Nephron (organoid): ENCODE data around the gene ANKRD44.

Experiments
- H3K27ac Mint-ChIP-seq, 3 experiments: 2 replicates each; pipeline ENCODE4 v1.8.0; 2020; ENCODE audit warnings: mixed read lengths in 3 of 3, mild to moderate bottlenecking in 2 of 3, moderate library complexity in 1 of 3
- H3K27me3 Mint-ChIP-seq: 2 replicates; pipeline ENCODE4 v1.8.0; 2021; ENCODE audit warnings: low read depth, mild to moderate bottlenecking, moderate library complexity, mixed read lengths
- H3K36me3 Mint-ChIP-seq: 2 replicates; pipeline ENCODE4 v1.8.0; 2020; ENCODE audit warnings: low read depth, mixed read lengths
- H3K4me1 Mint-ChIP-seq: 2 replicates; pipeline ENCODE4 v1.8.0; 2020; ENCODE audit warnings: mixed read lengths
- H3K4me3 Mint-ChIP-seq, 3 experiments: 2 replicates each; pipeline ENCODE4 v1.8.0; 2020; ENCODE audit warnings: mild to moderate bottlenecking in 3 of 3, mixed read lengths in 3 of 3, moderate library complexity in 2 of 3
- H3K9me3 Mint-ChIP-seq: 2 replicates; pipeline ENCODE4 v1.8.0; 2020; ENCODE audit warnings: mixed read lengths
- TF ChIP-seq, protein P1 (sequence below), 3 experiments: fragments of 200-600 bp; sonication (generic); IDR thresholded peaks; one replicate each; pipeline ENCODE4 v1.5.0; 2021; ENCODE audit warnings: antibody characterized with exemption in 3 of 3; ENCODE audit not compliant: unreplicated experiment in 3 of 3

ANKRD44 gene

DNA sequence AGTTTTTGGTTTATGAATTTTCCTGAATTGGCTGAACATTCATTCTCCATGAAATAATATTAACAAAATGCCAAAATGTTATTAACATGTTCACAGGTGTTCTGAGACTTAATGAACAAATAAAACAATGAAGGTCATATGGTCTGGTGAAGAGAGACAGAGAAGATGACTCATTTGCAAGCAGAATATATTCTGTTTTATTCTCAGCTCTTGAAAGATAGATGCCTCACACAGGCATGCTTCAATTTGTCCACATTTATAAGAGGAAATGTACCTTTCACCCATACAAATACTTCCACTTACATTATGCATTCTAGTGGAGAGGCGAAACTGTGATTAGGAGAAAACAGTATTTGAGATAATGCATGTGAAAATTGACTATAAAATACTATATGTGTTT lies 308.7 kb downstream of the ANKRD44 start:
- TF ChIP-seq, protein P1, sequence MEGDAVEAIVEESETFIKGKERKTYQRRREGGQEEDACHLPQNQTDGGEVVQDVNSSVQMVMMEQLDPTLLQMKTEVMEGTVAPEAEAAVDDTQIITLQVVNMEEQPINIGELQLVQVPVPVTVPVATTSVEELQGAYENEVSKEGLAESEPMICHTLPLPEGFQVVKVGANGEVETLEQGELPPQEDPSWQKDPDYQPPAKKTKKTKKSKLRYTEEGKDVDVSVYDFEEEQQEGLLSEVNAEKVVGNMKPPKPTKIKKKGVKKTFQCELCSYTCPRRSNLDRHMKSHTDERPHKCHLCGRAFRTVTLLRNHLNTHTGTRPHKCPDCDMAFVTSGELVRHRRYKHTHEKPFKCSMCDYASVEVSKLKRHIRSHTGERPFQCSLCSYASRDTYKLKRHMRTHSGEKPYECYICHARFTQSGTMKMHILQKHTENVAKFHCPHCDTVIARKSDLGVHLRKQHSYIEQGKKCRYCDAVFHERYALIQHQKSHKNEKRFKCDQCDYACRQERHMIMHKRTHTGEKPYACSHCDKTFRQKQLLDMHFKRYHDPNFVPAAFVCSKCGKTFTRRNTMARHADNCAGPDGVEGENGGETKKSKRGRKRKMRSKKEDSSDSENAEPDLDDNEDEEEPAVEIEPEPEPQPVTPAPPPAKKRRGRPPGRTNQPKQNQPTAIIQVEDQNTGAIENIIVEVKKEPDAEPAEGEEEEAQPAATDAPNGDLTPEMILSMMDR (IDR thresholded peaks at IDR 0.05; ENCODE audit: unreplicated experiment in 3 of 3): no peak

DNA sequence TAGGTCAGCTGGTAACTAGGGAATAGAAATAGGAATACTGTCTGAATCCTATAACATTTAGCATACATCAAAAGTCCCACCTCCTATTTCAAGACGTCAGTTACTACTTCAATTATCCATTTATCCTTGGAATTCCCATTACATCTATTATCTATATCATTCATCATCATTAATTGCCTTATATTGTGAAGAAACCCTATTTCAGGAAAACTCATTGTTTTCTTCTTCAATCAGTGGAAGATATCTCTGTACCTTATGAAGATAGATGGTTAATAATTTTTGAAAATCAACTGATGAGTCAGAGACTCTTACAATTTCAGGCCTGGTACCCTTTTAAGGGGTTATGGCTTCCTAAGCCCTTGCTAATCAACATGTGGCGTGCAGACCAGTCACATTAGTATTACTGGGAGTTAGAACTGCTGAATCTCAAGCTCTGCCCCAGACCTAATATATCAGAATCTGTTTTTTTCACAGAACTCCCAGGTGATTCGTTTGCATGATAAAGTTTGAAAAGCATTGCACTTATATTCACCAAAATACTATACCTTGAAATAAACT lies 314.7 kb downstream of the ANKRD44 start:
- no peaks in the 10 kb centered on the region for H3K4me1 Mint-ChIP-seq
- H3K4me3 Mint-ChIP-seq: no peak overlapping the region
- peaks cover 3% of the 10 kb centered on the region for H3K36me3 Mint-ChIP-seq
- no peak overlapping the region for H3K27ac Mint-ChIP-seq
- H3K9me3 Mint-ChIP-seq: no peaks in the 10 kb centered on the region
- peaks cover 5% of the 10 kb centered on the region for H3K27me3 Mint-ChIP-seq
- TF ChIP-seq, protein P1 (IDR thresholded peaks at IDR 0.05; ENCODE audit: unreplicated experiment in 3 of 3): no peak

More for the DNA sequence above, 308.7 kb downstream of the ANKRD44 start:
- Mint-ChIP-seq H3K4me3 (no peak overlapping the region), H3K9me3 (no peaks in the 10 kb centered on the region), H3K4me1 (no peaks in the 10 kb centered on the region), H3K36me3 (no peaks in the 10 kb centered on the region), H3K27me3 (no peaks in the 10 kb centered on the region), H3K27ac (no peak overlapping the region)

DNA sequence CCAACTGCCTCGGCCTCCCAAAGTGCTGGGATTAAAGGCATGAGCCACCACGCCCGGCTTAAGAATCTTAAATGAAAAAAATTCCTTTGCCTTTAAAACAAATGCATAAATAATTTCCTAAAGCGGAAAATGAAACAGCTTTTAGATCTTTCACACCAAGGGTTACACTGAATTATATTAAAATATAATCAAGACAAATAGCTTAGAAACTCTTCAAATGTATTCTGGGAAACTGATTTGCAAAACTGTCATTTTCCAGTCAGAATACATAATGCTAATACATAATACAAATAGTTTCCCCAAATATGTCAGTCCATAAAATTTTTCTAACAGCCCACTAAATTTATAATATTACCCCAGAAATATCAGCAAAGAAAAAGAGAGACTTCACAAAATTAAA lies 315.8 kb downstream of the ANKRD44 start:
- TF ChIP-seq, protein P1 (IDR thresholded peaks at IDR 0.05; ENCODE audit: unreplicated experiment in 3 of 3): no peak
- Mint-ChIP-seq H3K4me3 (no peak overlapping the region), H3K27me3 (peaks cover 5% of the 10 kb centered on the region), H3K9me3 (no peaks in the 10 kb centered on the region), H3K36me3 (peaks cover 3% of the 10 kb centered on the region), H3K4me1 (no peaks in the 10 kb centered on the region), H3K27ac (no peak overlapping the region)

DNA sequence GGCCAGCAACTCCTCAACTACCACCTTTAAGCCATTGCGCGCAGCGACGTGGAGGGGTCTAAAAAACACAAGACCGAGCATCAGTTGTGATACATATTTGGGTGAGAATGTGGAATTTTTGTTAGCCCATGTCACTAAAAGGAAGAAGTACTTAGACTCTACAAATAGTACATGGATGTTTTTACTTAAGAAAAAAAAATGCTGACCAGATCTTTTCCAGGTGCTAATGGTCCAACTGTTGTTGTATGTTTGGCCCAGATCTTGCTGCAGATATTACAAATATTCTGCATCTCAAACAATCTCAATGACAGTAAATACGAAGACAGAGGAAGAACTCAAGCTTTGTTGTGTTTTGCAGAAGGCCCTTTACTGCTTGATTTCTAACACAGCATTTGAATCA lies 317.0 kb downstream of the ANKRD44 start:
- Mint-ChIP-seq H3K27me3 (peaks cover 5% of the 10 kb centered on the region), H3K9me3 (no peaks in the 10 kb centered on the region), H3K4me3 (no peak overlapping the region), H3K36me3 (peaks cover 3% of the 10 kb centered on the region), H3K27ac (no peak overlapping the region), H3K4me1 (peaks cover 8% of the 10 kb centered on the region)
- TF ChIP-seq, protein P1 (IDR thresholded peaks at IDR 0.05; ENCODE audit: unreplicated experiment in 3 of 3): no peak

DNA sequence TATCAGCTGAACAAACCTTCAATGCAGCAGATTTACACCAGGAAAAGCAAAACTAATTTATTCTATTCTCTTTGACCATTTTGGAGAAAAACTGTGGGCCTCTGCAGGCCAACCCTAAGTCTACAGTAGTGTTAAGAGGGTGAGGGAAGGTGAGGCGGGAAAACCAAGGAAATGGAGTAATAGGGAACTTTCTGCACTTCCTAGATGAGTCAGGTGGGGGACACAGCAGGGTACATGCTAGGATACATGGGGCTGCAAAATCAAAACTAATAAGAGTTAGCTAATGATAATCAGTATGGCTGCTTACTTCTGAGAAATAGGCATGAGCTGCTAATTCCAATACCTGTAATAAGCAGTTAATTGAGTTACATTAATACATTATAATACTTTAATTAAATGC lies 318.1 kb downstream of the ANKRD44 start:
- Mint-ChIP-seq H3K27me3 (peaks cover 5% of the 10 kb centered on the region), H3K9me3 (no peaks in the 10 kb centered on the region), H3K4me1 (peaks cover 19% of the 10 kb centered on the region), H3K4me3 (no peak overlapping the region), H3K36me3 (peaks cover 3% of the 10 kb centered on the region), H3K27ac (no peak overlapping the region)
- TF ChIP-seq, protein P1 (IDR thresholded peaks at IDR 0.05; ENCODE audit: unreplicated experiment in 3 of 3): no peak

DNA sequence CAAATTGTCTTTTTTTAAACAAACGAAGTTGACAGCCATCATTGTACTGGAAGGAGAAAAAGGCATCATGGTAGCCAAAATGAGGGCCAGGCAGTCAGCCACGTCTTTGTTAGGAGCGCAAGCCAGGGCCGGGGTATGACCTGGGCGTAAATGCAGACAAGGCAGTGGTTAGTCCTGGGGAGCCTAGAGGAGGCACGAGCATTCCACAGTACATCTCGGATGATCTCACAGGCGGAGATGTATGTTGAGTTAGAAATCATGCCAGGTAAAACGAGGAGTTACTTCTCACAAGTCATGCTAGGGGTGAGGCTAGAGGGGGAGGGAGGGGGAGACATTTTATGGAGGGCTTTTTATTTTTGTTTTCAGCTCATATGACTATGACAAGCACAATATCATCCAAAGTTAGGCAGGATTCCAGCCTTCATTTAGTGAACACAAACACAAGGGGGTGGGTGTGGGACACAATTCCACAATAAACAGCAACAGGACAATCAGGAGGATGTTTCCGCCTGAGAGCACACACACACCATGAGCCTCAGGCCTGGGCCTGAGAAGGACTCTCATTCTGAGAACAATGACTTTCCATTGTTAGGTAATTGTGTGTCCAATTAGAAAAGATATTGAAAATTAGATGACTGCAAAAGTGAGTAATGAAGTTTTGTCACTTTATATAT lies 319.7 kb downstream of the ANKRD44 start:
- peaks cover 5% of the 10 kb centered on the region for H3K27me3 Mint-ChIP-seq
- TF ChIP-seq, protein P1 (IDR thresholded peaks at IDR 0.05; ENCODE audit: unreplicated experiment in 3 of 3): no peak
- H3K27ac Mint-ChIP-seq: no peak overlapping the region
- no peaks in the 10 kb centered on the region for H3K9me3 Mint-ChIP-seq
- peaks cover 26% of the 10 kb centered on the region for H3K4me1 Mint-ChIP-seq
- H3K36me3 Mint-ChIP-seq: peaks cover 3% of the 10 kb centered on the region
- H3K4me3 Mint-ChIP-seq: no peak overlapping the region
